ENCODE measurements around the gene SERPING1.
"Not testable (repeated sequence)": the region's sequence is repeated elsewhere in the genome, so short reads cannot be mapped to it uniquely, and the experiment has no call there.

Gene SERPING1

GRCh38 chr11:57638811-57639320 is 41.4 kb downstream of the SERPING1 start:
- no peak for DNase-seq

- DNase-seq = no peak
Observed at GRCh38 chr11:57639321-57640067, 42.0 kb downstream of the SERPING1 start.

GRCh38 chr11:57640068-57640800 is 42.7 kb downstream of the SERPING1 start:
- no peak for DNase-seq

- DNase-seq = no peak
Observed at GRCh38 chr11:57641011-57641807, 43.7 kb downstream of the SERPING1 start.

GRCh38 chr11:57643802-57644201 is 46.3 kb downstream of the SERPING1 start:
- no peak for DNase-seq

DNA sequence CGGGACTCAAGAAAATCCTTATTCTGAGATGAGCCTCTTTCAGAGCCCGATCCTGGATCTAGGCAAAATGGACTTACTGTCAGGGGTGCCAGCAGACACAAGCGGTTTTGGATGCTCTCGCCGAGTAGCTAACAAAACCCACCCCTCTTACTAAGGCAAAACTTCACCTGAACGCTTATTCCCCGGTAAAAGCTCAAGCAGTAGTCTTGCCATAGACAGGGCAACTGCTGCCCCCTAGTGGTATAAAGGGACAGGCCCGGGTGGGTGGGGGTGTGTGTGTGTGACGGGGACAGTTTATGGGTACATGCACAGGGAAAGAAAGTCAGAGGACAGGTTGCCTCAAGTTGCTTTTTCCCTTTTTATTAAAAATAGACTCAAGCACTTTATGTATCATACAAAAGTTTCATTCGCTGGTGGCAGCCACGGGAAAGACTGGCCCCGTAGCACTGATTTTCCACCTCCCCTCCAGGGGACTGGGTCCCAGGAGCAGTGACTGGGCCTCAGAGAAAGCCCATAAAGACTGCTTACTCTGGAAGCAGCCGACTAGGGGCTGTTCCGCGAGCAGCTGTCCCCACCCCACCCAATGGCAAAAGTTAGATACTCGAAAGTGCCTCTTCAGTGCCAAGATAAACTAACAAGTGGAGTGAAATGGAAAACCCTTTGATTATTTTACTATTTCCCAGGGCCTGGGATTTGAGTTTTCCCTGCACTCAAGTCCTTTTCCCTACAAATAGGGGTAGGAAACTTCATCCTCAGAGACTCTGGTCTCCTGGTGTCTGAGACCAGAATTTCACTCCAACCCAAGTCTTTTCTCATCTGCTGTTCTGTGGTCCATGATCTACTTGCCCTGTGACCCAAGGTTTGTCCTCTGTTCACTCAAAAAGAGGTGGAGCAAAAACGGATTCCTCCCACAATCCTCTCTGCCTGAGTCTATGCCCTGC is 47.5 kb downstream of the SERPING1 start:
- DNase-seq = no peak

- DNase-seq = no peak
Observed at GRCh38 chr11:57645689-57646085, 48.2 kb downstream of the SERPING1 start.

DNA sequence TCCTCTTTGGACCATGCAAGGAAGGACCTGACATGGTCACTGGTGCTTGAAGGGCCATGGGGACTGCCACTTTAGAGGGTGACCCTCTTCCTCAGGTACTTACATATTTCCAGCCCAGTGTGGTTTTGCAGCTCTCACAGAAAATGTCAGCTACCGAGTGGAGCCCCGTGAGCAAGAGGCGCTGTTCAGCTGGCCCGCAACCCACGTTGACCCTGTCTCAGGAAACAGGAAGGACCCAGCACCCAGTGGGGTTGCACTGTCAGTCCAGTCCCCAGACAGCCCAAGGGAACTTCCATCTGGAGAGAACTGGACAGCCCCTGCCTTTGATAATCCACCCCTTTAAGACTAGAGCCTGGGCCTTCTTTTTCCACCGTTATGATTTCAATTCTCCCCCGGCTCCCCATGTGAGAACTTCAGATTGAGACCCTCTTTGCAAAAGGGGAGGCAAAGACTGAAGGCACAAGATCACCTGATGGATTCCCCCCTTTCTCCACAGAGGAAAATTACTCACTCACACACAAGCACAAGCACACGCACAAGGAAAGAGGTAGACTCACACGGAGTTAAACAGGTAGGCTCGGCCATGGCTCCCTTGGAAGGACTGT is 48.8 kb downstream of the SERPING1 start:
- DNase-seq = no peak

DNA sequence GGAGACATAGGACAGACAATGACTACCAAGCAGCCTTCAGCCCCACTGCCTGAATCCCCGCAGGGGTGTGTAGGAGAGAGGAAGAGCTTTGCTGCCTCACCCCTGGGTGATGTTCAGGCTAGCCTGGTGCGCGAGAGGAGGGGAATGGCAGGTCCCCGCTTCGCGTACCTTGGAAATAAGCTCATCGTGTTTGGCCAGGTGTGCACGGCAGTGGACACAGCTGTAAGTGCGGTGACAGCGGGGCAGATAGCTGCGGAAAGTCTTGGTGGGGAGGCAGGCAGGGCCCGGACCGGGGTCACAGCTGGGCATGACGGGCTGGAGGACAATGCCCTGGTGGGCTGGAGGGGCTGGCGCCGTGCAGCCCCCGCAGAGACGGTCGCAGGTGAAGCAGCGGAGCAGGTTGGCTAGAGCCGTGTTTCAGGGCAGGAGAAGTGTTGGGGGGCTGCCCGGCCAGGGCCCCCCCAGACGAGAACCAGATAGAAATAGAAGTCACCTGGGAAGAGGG is 49.4 kb downstream of the SERPING1 start:
- DNase-seq = no peak

DNA sequence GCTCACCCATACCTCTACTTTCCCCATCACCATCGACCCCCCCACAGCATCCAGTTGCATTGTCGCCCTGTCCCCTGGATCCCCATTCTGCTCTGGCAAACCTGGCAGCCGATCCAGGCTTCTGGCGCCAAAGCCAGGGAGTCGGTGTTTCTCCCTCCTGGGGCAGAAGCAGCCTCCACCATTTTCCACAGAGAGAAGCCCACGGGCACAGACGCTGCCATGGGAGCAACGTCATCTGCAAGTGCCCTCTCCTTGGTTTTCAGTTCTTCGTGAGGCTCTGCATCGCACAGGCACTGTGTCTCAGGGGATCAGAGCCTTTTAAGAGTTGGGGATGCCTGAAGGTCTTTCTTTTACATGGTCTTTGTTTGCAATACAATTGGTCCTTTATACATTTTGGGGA is 49.9 kb downstream of the SERPING1 start:
- DNase-seq = no peak

DNA sequence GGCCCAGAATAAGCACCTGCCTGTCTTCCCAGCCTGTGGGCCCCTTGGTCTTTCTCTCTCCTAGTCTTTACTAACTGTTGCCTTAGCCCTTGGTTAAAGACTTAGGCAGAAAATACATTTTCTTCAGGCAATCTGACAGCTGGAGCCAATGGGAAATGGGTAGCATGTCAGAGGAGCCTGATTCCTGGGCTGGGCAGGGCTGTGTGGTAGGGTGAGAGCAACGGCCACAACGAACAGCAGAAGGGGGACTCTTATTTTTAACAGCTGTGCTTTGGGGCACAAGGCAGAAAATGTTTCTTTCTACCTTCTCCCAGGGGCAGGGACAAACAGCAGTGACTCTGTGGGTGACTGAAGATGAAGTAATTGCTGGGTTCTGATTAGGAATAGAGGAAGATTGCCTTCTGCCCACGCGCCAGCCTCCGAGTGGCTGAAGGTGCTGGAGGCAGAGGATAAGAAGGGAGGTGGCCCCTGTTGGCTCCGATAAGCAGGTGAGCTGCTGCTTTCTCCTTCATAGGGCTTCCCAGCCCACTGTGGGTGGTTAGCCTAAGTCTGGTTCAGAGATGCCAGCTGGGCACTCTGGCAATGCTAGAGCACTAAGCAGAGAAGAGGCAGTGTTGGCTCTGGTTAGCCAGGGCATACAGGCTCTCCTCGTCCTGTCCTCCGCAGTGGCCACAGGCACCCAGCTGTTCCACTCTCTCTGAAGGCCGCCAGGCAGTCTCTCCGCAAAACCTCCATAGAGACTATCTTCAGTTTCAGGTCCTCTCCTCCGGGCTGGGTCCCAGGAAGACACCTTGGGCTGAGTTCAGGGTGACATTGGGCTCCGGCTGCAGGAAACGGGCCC is 50.7 kb downstream of the SERPING1 start:
- no peak for DNase-seq

DNA sequence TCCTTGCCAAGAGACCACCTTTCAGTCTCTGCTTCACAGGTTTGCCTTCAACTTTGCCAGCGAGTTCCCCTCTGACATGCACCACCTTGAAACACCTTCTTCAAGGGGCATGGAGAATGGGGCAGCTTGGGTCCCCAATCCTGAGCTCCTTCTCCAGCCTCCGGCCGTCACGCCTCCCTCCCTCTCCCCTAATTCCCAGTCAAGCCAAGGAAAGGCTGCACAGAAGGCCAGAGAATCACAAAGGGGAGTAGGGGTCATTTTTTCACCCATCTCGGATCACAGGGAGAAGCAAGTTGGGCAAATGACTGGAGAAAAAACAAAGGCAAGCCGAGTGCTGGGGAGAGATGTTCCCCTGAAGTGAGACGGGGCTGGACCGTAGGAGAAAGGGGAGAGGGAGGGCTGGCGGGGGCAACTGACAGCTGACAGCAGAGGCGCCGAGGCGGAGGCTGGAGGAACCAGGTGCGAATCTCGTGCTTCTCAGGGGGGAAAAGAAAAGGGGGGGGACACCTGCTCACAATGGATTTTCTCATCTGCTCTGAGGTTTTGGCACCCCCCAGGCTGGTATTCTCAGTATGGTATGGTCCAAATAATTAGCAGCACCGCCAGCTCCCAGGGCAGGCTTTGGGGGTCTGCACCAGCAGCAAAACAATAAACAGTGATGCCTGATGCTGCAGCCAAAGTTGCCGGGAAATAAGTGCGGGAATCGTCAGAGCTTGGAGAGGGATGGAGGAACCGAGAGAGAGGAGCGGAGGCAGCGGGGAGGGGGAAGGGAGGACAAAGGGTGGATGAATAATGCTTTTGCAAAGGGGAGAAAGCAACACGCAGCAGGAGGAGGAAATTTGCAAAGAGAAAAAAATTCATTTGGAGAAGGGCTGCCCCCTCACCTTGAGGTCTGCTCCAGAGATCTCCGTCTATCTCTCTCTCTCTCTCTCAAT is 51.6 kb downstream of the SERPING1 start:
- DNase-seq = no peak

- no peak for DNase-seq
Observed at GRCh38 chr11:57649826-57650738, 52.6 kb downstream of the SERPING1 start, which contains the start of gene YPEL4. YPEL4 (minus strand) TSS chr11:57649912; CDS start chr11:57647107, 2,805 bp downstream.

DNA sequence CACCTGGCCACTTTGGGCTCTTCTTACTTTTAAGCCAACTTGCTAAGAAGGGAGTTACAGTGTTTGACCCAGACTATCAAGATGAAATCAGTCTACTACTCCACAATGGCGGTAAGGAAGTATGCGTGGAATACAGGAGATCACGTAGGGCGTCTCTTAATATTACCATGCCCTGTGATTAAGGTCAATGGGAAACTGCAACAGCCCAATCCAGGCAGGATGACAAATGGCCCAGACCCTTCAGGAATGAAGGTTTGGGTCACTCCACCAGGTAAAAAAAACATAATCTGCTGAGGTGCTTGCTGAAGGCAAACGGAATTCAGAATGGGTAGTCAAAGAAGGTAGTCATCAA is 53.2 kb downstream of the SERPING1 start:
- no peak for DNase-seq

DNA sequence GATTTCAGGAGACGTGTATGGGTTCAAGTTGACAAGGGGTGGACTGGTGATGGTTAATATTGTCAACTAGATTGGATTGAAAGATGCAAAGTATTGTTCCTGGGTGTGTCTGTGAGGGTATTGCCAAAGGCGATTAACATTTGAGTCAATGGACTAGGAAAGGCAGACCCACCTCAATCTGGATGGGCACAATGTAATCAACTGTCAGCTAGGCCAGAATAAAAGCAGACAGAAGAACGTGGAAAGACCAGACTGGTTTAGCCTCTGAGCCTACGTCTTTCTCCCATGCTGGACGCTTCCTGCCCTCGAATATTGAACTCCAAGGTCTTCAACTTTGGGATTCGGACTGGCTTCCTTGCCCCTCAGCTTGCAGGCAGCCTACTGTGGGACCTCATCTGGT is 53.9 kb downstream of the SERPING1 start:
- no peak for DNase-seq

- not testable (repeated sequence) for DNase-seq
Observed at GRCh38 chr11:57652230-57652629, 54.7 kb downstream of the SERPING1 start.

DNA sequence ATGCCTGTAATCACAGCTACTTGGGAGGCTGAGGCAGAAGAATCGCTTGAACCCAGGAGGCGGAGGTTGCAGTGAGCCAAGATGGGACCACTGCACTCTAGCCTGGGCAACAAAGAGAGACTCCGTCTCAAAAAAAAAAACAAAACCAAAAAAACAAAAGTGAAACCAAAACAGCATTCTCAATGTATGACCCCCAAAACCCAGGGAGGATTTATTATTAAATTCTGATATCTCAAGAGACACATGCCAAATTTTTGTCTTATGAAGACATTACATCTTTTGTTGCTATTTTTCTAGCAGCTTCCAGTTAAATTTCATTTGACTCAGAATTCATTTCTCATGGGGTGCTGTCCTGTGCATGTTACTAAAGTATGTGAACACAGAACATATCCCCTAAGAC is 55.2 kb downstream of the SERPING1 start:
- DNase-seq = no peak

DNA sequence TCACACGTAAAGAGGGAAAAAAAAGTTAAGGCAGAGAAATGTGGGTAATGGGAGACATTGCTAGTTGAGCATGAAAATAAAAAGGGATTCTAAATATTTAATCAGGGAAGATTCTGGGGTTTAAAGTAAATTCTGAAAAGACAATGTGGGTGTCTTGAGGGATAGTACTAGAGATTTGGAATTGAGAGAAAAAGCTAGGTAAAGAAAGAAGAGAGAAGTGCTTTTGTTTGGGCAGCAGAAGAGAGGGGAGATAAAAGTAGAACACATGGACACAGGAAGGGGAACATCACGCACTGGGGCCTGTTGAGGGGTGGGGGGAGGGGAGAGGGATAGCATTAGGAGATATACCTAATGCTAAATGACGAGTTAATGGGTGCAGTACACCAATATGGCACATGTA is 55.7 kb downstream of the SERPING1 start:
- DNase-seq = no peak

- DNase-seq = no peak
Observed at GRCh38 chr11:57656885-57657193, 59.4 kb downstream of the SERPING1 start.
